Coronary artery (tissue), 2 donors: Measurements from ENCODE around the gene EPM2A.

Source experiments
- DNase-seq: peaks from one replicate; pipeline ENCODE4 v3.0.0-alpha.2; 2017; ENCODE audit warnings: low spot score
- H3K27ac ChIP-seq, 2 donors: fragments of 200-600 bp; sonication (generic); one replicate each; pipeline ENCODE4 v1.5.1; 2016 to 2019
- H3K4me3 ChIP-seq: fragments of 200-600 bp; sonication (generic); 2 replicates; pipeline ENCODE4 v1.5.1; 2016; ENCODE audit warnings: mild to moderate bottlenecking, moderate library complexity
- TF ChIP-seq, protein P1 (sequence below): fragments of 200-600 bp; sonication (generic); IDR thresholded peaks from one replicate; pipeline ENCODE4 v1.5.1; 2019; ENCODE audit warnings: antibody characterized with exemption

EPM2A gene

DNA sequence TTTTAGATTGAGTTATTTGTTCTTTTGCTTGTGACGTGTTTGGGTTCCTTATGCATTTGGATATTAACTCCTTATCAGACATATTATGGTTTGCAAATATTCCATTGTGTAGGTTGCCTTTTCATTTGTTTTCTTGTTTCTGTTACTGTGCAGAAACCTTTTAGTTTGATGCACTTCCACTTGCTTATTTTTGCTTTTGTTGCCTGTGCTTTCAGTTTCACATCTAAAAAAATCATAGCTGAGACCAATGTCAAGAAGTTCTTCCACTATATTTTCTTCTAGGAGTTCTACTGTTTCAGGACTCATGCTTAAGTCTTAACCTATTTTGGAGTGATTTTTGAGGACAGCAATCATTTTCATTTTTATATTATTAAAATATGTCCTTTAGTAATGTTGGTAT lies 113.5 kb downstream of the EPM2A start:
- TF ChIP-seq, protein P1, sequence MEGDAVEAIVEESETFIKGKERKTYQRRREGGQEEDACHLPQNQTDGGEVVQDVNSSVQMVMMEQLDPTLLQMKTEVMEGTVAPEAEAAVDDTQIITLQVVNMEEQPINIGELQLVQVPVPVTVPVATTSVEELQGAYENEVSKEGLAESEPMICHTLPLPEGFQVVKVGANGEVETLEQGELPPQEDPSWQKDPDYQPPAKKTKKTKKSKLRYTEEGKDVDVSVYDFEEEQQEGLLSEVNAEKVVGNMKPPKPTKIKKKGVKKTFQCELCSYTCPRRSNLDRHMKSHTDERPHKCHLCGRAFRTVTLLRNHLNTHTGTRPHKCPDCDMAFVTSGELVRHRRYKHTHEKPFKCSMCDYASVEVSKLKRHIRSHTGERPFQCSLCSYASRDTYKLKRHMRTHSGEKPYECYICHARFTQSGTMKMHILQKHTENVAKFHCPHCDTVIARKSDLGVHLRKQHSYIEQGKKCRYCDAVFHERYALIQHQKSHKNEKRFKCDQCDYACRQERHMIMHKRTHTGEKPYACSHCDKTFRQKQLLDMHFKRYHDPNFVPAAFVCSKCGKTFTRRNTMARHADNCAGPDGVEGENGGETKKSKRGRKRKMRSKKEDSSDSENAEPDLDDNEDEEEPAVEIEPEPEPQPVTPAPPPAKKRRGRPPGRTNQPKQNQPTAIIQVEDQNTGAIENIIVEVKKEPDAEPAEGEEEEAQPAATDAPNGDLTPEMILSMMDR, result no peak
- no peak for DNase-seq
- H3K27ac ChIP-seq, result no peak overlapping the region
- H3K4me3 ChIP-seq, result no peak overlapping the region

DNA sequence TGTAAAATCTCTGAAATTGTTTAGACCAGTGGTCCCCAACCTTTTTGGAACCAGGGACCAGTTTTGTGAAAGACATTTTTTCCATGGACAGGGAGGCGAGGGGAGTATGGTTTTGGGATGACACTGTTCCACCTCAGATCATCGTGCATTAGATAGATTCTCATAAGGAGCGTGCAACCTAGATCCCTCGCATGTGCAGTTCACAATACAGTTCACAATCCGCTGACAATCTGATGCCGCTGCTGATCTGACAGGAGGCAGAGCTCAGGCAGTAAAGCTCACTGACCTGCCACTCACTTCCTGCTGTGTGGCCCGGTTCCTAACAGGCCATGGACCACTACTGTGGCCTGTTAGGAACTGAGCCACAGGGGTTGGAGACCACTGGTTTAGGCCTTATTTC lies 115.2 kb downstream of the EPM2A start:
- no peak overlapping the region for H3K27ac ChIP-seq
- no peak overlapping the region for H3K4me3 ChIP-seq
- TF ChIP-seq, protein P1, result no peak
- no peak for DNase-seq

DNA sequence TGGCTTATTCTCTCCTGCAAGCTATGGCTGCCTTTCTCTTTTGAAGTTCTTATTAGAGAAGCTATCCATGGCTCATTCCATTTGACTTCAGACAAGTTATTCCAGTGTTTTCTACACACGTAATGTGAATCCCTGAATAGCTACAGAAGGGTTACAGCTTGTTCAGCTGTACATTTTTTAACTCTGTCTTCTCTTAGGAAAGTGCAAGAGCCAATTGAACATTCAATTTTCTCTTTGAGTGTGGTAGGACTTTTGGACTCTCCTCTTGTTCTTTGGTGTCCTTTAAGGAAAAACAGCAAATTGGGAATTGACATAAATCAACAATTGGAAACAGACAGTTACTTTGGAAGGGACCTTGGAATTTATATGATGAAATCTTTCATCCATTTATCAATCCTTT lies 125.8 kb downstream of the EPM2A start:
- Histone ChIP-seq H3K4me3 (no peak overlapping the region), H3K27ac (no peak overlapping the region)
- no peak for DNase-seq
- TF ChIP-seq, protein P1, result no peak

DNA sequence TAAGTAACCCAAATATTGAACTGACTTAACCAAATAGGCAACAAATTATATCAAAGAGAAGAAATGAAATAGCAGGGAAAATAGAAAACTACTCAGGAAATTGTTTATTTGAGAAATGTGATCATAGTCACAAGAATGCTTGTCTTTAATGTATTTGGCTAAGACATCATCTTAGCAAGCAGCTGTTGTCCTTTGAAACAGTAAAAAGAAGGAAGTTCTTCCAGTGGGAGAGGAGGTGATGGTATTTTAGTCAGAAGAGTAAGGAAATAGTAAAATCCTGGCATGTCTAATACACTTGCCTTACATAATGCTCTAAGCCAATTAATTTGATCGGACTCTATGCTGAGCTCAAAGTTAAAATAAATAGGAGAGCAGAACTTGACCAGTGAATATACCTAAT lies 126.5 kb downstream of the EPM2A start:
- no peak overlapping the region for H3K4me3 ChIP-seq
- H3K27ac ChIP-seq, result no peak overlapping the region
- TF ChIP-seq, protein P1, result no peak
- DNase-seq, result no peak

DNA sequence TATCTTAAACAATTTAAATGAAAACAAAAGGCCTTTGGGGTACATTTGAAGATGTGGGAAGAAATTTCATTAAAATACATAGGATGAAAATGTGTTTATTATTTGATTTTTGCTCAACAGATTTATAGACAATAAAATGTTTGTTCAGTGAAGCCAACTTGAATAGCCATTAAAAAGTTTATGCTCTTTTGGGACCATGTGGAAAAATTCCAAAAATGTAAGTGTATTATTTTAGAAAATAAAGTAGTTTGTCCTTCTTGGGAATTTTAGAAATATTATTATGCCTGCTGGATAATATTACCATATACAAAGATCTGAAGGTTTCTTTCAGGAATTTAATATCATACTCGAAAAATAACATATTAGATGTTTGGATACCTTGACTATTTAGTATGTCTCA lies 131.3 kb downstream of the EPM2A start:
- TF ChIP-seq, protein P1, result no peak

DNA sequence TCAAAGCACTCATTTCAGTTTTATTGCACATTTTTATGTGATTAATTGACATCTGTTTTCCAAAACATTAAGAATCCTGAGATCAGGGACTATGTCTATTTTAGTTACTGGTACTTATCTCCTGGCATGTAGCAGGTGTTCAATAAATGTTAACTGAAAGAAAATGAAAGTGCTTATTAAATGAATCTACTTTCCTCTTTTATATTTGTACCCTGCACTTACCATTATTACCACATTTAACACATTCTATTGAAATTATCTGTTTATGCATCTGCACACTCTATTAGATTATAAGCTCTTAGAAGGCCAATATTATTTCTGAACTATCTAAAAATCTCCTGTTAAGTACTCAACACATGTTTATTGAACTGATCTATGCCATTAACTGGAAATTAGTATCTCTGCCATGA lies 131.9 kb downstream of the EPM2A start:
- TF ChIP-seq, protein P1, result no peak
- Histone ChIP-seq H3K4me3 (no peak overlapping the region), H3K27ac (no peak overlapping the region)
- no peak for DNase-seq

More for the DNA sequence above, 131.3 kb downstream of the EPM2A start:
- Histone ChIP-seq H3K4me3 (no peak overlapping the region), H3K27ac (no peak overlapping the region)
- DNase-seq, result no peak

DNA sequence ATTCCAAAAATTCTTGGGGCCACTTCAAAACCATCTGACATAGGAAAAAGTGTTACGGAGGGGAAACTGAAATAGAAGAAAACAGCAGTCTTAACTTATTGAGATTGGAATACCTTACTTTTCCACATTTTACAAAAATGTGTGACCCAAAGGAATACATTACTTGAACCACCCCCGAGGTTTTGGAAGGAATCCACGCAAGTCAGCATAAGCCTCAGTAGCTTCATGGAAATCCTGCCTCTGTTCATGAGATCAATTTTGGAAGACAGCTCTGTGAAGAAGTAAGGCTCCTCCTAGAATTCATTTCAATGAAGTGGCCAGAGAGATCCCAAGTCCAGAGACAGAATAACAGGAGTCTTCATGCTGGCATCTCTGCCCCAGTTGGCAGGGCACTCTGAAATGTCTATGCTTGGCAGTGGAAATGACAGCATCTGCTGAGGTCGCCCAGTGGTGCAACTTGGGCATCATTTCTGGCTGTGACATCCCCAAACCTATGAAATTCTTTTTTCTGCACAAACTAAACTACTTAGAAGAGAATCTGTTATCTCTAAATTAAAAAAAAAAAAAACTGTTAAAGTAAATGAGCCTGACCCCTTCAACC lies 132.5 kb downstream of the EPM2A start:
- H3K4me3 ChIP-seq, result no peak overlapping the region
- DNase-seq, result no peak
- H3K27ac ChIP-seq, result no peak overlapping the region
- TF ChIP-seq, protein P1, result no peak
